ENCODE results near the gene CXorf38.

DNA sequence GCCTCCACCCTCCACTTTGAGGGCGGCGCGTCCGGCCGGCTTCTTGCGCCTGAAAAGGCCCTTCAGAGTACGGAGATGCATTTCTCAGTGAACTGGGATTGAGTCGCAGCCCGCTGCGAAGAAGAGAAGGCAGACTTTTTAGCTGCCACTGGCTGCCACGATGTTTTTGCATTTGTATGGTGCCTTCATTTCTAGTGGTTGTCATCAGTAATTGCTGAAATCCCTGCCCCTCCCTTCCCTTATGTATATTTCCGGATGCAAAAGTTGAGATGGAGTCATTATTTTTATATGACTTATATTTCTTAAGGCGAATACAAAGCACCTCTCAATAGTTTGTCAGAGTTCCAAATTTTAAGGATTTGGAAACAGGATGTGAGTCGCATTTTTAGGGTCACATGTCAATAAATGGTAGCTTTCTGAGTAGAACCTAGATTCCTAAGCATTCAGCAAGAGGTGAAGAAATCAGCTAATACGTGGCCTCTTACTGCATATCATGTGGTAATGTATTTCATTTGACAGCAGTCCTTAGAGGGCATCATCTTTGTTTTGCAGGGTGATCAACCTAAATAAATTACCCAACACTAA is 65.9 kb downstream of the CXorf38 start:
- TF ChIP-seq RAD21 (IDR thresholded peaks at IDR 0.05 in 1 of 2, conservative IDR thresholded peaks at IDR 0.05 in 1 of 2; ENCODE audit: low read depth in 2 of 2, low read length in 2 of 2) (no peak), SIN3A (conservative IDR thresholded peaks at IDR 0.05 in 1 of 2, IDR thresholded peaks at IDR 0.05 in 1 of 2; ENCODE audit: low read depth in 1 of 2, low read length in 2 of 2) (no peak), BCL11A (IDR thresholded peaks at IDR 0.05; ENCODE audit: low read depth in 2 of 2, low read length in 2 of 2) (no peak), EZH2 (IDR thresholded peaks at IDR 0.05; ENCODE audit: low read depth, low read length, severe bottlenecking) (no peak), TAF1 (IDR thresholded peaks at IDR 0.05; ENCODE audit: low read depth, low read length) (no peak), SIX5 (IDR thresholded peaks at IDR 0.05; ENCODE audit: low read depth, low read length) (no peak), POLR2A (IDR thresholded peaks at IDR 0.05; ENCODE audit: control extremely low read depth in 1 of 2, low read depth in 2 of 2, low read length in 2 of 2) (no peak), RNF2 (IDR thresholded peaks at IDR 0.05; ENCODE audit: borderline replicate concordance, low read depth, low read length, missing control alignments, poor library complexity, severe bottlenecking) (no peak), E2F6 (IDR thresholded peaks at IDR 0.05) (no peak)
- TF ChIP-seq, protein P1, sequence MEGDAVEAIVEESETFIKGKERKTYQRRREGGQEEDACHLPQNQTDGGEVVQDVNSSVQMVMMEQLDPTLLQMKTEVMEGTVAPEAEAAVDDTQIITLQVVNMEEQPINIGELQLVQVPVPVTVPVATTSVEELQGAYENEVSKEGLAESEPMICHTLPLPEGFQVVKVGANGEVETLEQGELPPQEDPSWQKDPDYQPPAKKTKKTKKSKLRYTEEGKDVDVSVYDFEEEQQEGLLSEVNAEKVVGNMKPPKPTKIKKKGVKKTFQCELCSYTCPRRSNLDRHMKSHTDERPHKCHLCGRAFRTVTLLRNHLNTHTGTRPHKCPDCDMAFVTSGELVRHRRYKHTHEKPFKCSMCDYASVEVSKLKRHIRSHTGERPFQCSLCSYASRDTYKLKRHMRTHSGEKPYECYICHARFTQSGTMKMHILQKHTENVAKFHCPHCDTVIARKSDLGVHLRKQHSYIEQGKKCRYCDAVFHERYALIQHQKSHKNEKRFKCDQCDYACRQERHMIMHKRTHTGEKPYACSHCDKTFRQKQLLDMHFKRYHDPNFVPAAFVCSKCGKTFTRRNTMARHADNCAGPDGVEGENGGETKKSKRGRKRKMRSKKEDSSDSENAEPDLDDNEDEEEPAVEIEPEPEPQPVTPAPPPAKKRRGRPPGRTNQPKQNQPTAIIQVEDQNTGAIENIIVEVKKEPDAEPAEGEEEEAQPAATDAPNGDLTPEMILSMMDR (IDR thresholded peaks at IDR 0.05; ENCODE audit: control extremely low read depth in 1 of 3, insufficient read depth in 1 of 3, low read depth in 1 of 3, low read length in 3 of 3): no peak
- TF ChIP-seq, protein P2, sequence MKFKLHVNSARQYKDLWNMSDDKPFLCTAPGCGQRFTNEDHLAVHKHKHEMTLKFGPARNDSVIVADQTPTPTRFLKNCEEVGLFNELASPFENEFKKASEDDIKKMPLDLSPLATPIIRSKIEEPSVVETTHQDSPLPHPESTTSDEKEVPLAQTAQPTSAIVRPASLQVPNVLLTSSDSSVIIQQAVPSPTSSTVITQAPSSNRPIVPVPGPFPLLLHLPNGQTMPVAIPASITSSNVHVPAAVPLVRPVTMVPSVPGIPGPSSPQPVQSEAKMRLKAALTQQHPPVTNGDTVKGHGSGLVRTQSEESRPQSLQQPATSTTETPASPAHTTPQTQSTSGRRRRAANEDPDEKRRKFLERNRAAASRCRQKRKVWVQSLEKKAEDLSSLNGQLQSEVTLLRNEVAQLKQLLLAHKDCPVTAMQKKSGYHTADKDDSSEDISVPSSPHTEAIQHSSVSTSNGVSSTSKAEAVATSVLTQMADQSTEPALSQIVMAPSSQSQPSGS (IDR thresholded peaks at IDR 0.05; ENCODE audit: low read length): no peak

Measured in H1 (cell line).